ENCODE results near the gene SNX8. TPM values are rescaled to one million over a fixed set of nuclear protein-coding genes. Genes with fewer than 3 reads are reported as not detected.

Gene SNX8
- total and polyA plus RNA-seq, 9 of the 15 experiments (the other 6 are each of a cell fraction or from before 2014, with no cell fraction given): 2.7 to 51.6 (median 16.9) TPM

- TF ChIP-seq SIN3B (IDR thresholded peaks at IDR 0.05; ENCODE audit: low read depth): no peak; the same call in none of the 2 replicates
- no peak for TF ChIP-seq ZNF431 (CRISPR knock-in tag; IDR thresholded peaks at IDR 0.05)
- TF ChIP-seq NFRKB (IDR thresholded peaks at IDR 0.05; ENCODE audit: low read depth): peak; percentile 73
- peak; percentile 59; the same call in 1 of the 2 replicates for TF ChIP-seq HCFC1 (IDR thresholded peaks at IDR 0.05; ENCODE audit: low read depth, low read length)
- TF ChIP-seq TFAP4 (CRISPR knock-in tag; IDR thresholded peaks at IDR 0.05; ENCODE audit: borderline replicate concordance): no peak; the same call in 1 of the 2 replicates
- TF ChIP-seq MTA3 (IDR thresholded peaks at IDR 0.05; ENCODE audit: borderline replicate concordance): peak; percentile 68; the same call in 1 of the 2 replicates
- no peak for TF ChIP-seq CHCHD3 (CRISPR knock-in tag; IDR thresholded peaks at IDR 0.05)
- no peak for TF ChIP-seq ZNF232 (CRISPR knock-in tag; IDR thresholded peaks at IDR 0.05)
- peak; percentile 78 for TF ChIP-seq SP1 (CRISPR knock-in tag; IDR thresholded peaks at IDR 0.05)
- no peak for TF ChIP-seq STAG1 (CRISPR knock-in tag; IDR thresholded peaks at IDR 0.05; ENCODE audit: borderline replicate concordance)
- no peak for TF ChIP-seq ZC3H4 (CRISPR knock-in tag; IDR thresholded peaks at IDR 0.05; ENCODE audit: borderline replicate concordance)
- no peak for TF ChIP-seq TFE3 (CRISPR knock-in tag; IDR thresholded peaks at IDR 0.05)
- TF ChIP-seq NRF1 (conservative IDR thresholded peaks at IDR 0.05 in 1 of 2, IDR thresholded peaks at IDR 0.05 in 1 of 2): peak; percentile 30 to 52
- TF ChIP-seq PCBP1 (IDR thresholded peaks at IDR 0.05; ENCODE audit: low read depth, low read length, poor library complexity, severe bottlenecking): peak; percentile 58
- TF ChIP-seq ZSCAN29 (IDR thresholded peaks at IDR 0.05): no peak
- peak; percentile 49 for TF ChIP-seq ZNF175 (CRISPR knock-in tag; IDR thresholded peaks at IDR 0.05; ENCODE audit: low read depth)
- no peak for TF ChIP-seq RERE (CRISPR knock-in tag; IDR thresholded peaks at IDR 0.05; ENCODE audit: borderline replicate concordance)
- TF ChIP-seq CREB3L1 (IDR thresholded peaks at IDR 0.05; ENCODE audit: borderline replicate concordance, low read depth): peak; percentile 82
Measured at GRCh38 chr7:2354186-2354938, 40.1 kb upstream of the SNX8 start, which contains the start of gene EIF3B (continued).

Measured in K562 (cell line).